ENCODE results near the gene CYP1A2. TPM values are rescaled to one million over a fixed set of nuclear protein-coding genes. Genes with fewer than 3 reads are reported as not detected.

Gene CYP1A2
- total and polyA plus RNA-seq, 4 donors: not detected

DNA sequence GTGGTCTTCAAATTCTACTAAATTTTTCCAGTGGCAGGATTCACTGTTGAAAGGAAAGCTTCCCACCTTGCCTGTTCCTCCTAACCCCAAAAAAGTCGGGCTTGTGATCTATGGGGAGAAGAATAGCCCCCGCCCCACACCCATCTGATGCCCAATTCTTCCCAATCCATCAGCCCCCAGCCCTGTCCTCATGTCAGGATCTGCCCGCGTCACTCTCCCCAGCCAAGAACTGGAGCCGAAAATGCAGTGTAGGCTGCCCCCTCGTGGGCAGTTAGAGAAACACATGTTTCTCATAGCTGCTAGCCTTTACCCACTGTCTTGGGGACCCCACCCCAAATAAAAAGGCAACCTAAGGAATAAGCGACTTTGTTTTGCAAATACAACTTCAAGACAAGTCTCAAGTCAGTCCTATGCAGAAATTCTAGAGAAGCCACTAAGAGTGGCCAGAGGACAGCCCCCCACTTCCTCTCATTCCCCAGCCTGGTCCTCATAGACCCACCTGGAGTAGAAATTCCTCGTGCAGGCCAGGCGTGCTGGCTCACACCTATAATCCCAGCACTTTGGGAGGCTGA, 20.2 kb downstream of the CYP1A2 start:
- ATAC-seq (ENCODE audit: low FRiP score) (peak; percentile 78), DNase-seq (peak; percentile 69 to 87)
- Histone ChIP-seq H3K4me1 (ENCODE audit: control insufficient read depth in 1 of 2, insufficient read depth in 2 of 2, low read length in 2 of 2) (no peaks in the 10 kb centered on the region), H3K27me3 (ENCODE audit: control insufficient read depth in 1 of 2, insufficient read depth in 2 of 2, low read length in 1 of 2) (no peaks in the 10 kb centered on the region), H3K9me3 (ENCODE audit: control insufficient read depth, low read length) (no peaks in the 10 kb centered on the region), H3K27ac (ENCODE audit: low read depth in 1 of 2, low read length in 2 of 2) (no peak overlapping the region), H3K36me3 (ENCODE audit: control insufficient read depth in 1 of 2, insufficient read depth in 2 of 2, low read length in 1 of 2) (no peaks in the 10 kb centered on the region), H3K4me3 (ENCODE audit: low read length in 2 of 2) (no peak overlapping the region)
- 2 to 3% methylated on average over 9 of the region's 9 CpGs for WGBS, 2 donors
- intact Hi-C loops (cut with DNase I): loop anchor here (1.0 to 10.0 kb wide), 5 partner anchors 33 to 396 kb away; no protein-coding TSS in a partner anchor

DNA sequence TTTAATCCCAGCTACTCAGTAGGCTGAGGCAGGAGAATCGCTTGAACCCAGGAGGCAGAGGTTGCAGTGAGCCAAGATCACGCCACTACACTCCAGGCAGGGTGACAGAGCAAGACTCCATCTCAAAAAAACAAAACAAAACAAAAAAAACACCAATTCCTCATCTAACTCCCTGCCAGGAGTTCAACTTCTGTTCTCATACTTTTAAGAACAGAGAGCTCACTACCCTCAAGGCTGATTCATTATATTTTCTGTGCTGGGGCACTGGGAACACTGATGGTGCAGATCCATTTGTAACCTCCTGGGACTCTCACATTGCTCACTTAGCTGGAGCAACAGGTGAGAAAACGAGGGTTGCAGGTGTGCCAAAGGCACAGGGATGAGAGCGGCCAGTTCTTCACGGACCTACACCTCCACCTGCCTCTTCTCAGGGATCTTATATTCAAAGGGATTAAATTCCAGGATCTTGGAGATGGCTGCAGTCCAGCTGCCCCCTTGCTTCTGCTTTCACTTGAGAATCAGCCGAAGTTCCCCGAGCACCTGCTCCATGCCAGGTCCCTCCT, 20.9 kb downstream of the CYP1A2 start:
- H3K36me3 ChIP-seq (ENCODE audit: control insufficient read depth in 1 of 2, insufficient read depth in 2 of 2, low read length in 1 of 2): no peaks in the 10 kb centered on the region
- ATAC-seq (ENCODE audit: low FRiP score) (no peak), DNase-seq (peak in 1 of 2 donors; percentile 22)
- H3K4me1 ChIP-seq (ENCODE audit: control insufficient read depth in 1 of 2, insufficient read depth in 2 of 2, low read length in 2 of 2): no peaks in the 10 kb centered on the region
- H3K4me3 ChIP-seq (ENCODE audit: low read length in 2 of 2): no peak overlapping the region
- no peaks in the 10 kb centered on the region for H3K9me3 ChIP-seq (ENCODE audit: control insufficient read depth, low read length)
- intact Hi-C loops (cut with DNase I): loop anchor here (2.0 to 10.0 kb wide), 8 partner anchors 33 to 397 kb away; no protein-coding TSS in a partner anchor
- no peak overlapping the region for H3K27ac ChIP-seq (ENCODE audit: low read depth in 1 of 2, low read length in 2 of 2)
- WGBS, 2 donors: 57 to 61% methylated on average over 7 of the region's 7 CpGs
- H3K27me3 ChIP-seq (ENCODE audit: control insufficient read depth in 1 of 2, insufficient read depth in 2 of 2, low read length in 1 of 2): no peaks in the 10 kb centered on the region

DNA sequence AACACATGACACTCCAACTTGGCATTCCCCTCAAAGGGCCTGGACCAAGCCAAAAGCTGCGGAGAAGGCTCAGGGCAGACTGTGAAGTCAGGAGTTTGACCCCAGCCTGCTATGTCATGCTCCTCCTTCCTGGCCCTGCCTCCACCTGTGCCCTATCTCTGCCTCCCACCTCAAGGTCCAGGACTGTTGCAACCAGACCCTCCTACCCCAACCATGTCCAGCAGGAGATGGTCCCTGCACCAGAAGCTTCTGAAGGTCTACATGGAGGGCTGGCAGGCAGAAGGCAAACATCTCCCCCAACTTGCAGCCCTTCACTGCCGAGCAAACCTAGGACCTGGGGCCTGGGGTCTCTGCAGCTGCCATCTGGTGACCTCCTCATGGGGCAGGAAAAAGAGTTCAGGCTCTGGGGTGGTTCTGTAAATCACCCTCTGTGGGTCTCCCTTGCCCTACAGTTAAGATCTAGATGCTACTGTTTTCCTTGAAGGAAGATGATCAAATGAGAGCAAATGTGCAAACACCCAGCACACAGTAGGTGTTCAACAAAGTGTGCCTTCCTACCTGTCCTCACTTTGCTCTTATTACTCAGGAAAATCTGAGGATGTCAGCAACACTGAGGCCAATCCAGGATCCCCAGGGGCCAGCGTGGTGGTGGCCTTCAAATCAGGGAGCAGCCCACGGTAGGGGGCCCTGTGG, 21.7 kb downstream of the CYP1A2 start:
- no peak for ATAC-seq (ENCODE audit: low FRiP score)
- Histone ChIP-seq H3K9me3 (ENCODE audit: control insufficient read depth, low read length) (no peaks in the 10 kb centered on the region), H3K27me3 (ENCODE audit: control insufficient read depth in 1 of 2, insufficient read depth in 2 of 2, low read length in 1 of 2) (no peaks in the 10 kb centered on the region), H3K36me3 (ENCODE audit: control insufficient read depth in 1 of 2, insufficient read depth in 2 of 2, low read length in 1 of 2) (no peaks in the 10 kb centered on the region), H3K4me3 (ENCODE audit: low read length in 2 of 2) (no peak overlapping the region), H3K4me1 (ENCODE audit: control insufficient read depth in 1 of 2, insufficient read depth in 2 of 2, low read length in 2 of 2) (no peaks in the 10 kb centered on the region), H3K27ac (ENCODE audit: low read depth in 1 of 2, low read length in 2 of 2) (no peak overlapping the region)
- intact Hi-C loops (cut with DNase I): loop anchor here (2.0 to 5.0 kb wide), 4 partner anchors 37 to 182 kb away; no protein-coding TSS in a partner anchor
- 47% methylated on average over 4 of the region's 4 CpGs for WGBS, 2 donors
- peak in 1 of 2 donors; percentile 29 for DNase-seq

DNA sequence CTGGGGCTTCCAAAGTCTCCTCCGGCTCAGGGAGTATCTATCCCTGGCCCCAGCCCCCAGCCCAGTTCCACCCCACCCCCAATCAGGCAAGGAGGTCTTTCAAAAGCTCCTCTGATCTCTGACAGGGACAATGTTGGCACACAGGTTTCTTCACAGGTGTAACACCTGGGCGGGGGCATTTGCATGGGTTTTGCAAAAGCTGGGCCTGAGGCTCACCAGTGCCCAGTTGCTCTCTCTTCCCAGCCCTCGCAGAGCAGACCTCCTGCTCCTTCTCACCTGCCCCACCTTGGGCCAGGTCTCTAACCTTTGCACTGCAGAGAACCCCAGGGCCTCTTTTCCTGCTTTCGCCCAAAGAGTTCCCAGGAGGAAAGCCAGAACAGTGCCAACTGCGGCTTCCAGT, 24.7 kb downstream of the CYP1A2 start:
- DNase-seq: no peak
- no peak overlapping the region for H3K4me3 ChIP-seq (ENCODE audit: low read length in 2 of 2)
- ATAC-seq (ENCODE audit: low FRiP score): no peak
- no peaks in the 10 kb centered on the region for H3K36me3 ChIP-seq (ENCODE audit: control insufficient read depth in 1 of 2, insufficient read depth in 2 of 2, low read length in 1 of 2)
- no peaks in the 10 kb centered on the region for H3K27me3 ChIP-seq (ENCODE audit: control insufficient read depth in 1 of 2, insufficient read depth in 2 of 2, low read length in 1 of 2)
- 88 to 92% methylated on average over 5 of the region's 5 CpGs for WGBS, 2 donors
- H3K27ac ChIP-seq (ENCODE audit: low read depth in 1 of 2, low read length in 2 of 2): no peak overlapping the region
- no peaks in the 10 kb centered on the region for H3K9me3 ChIP-seq (ENCODE audit: control insufficient read depth, low read length)
- H3K4me1 ChIP-seq (ENCODE audit: control insufficient read depth in 1 of 2, insufficient read depth in 2 of 2, low read length in 2 of 2): no peaks in the 10 kb centered on the region
- intact Hi-C loops (cut with DNase I): loop anchor here (5.0 kb wide), 3 partner anchors 34 to 179 kb away; no protein-coding TSS in a partner anchor

GRCh38 chr15:74773731-74774252, 25.1 kb downstream of the CYP1A2 start:
- Histone ChIP-seq H3K4me1 (ENCODE audit: control insufficient read depth in 1 of 2, insufficient read depth in 2 of 2, low read length in 2 of 2) (no peaks in the 10 kb centered on the region), H3K27ac (ENCODE audit: low read depth in 1 of 2, low read length in 2 of 2) (no peak overlapping the region), H3K4me3 (ENCODE audit: low read length in 2 of 2) (no peak overlapping the region), H3K9me3 (ENCODE audit: control insufficient read depth, low read length) (no peaks in the 10 kb centered on the region), H3K27me3 (ENCODE audit: control insufficient read depth in 1 of 2, insufficient read depth in 2 of 2, low read length in 1 of 2) (no peaks in the 10 kb centered on the region), H3K36me3 (ENCODE audit: control insufficient read depth in 1 of 2, insufficient read depth in 2 of 2, low read length in 1 of 2) (no peaks in the 10 kb centered on the region)
- DNase-seq (no peak), ATAC-seq (ENCODE audit: low FRiP score) (no peak)
- WGBS, 2 donors: 80 to 83% methylated on average over 5 of the region's 5 CpGs
- intact Hi-C loops (cut with DNase I): loop anchor here (5.0 kb wide), 3 partner anchors 34 to 179 kb away; no protein-coding TSS in a partner anchor

DNA sequence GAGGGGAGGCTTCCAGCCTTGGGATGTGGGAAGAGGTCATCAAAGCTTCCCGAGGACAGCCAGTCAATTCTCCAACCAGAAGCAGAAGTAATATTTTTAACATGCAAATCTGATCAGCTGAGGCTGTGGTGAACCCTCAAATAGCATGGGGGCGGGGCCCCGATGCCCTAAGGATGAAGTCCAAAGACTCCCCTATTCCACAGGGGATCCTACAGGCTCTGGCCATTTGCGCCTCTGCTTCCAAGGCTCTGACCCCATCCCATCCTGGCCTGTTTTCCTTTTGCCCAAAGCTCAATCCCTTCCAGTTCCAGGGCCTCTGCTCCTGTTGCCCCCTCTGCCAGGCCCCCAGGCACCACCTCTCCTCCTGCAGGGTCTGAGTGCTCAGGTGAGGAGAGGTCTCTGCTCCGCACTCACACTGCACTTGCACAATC, 26.5 kb downstream of the CYP1A2 start:
- H3K36me3 ChIP-seq (ENCODE audit: control insufficient read depth in 1 of 2, insufficient read depth in 2 of 2, low read length in 1 of 2): no peaks in the 10 kb centered on the region
- no peaks in the 10 kb centered on the region for H3K27me3 ChIP-seq (ENCODE audit: control insufficient read depth in 1 of 2, insufficient read depth in 2 of 2, low read length in 1 of 2)
- H3K4me3 ChIP-seq (ENCODE audit: low read length in 2 of 2): no peak overlapping the region
- WGBS, 2 donors: 85% methylated on average over 5 of the region's 5 CpGs
- H3K27ac ChIP-seq (ENCODE audit: low read depth in 1 of 2, low read length in 2 of 2): no peak overlapping the region
- DNase-seq: no peak
- no peaks in the 10 kb centered on the region for H3K4me1 ChIP-seq (ENCODE audit: control insufficient read depth in 1 of 2, insufficient read depth in 2 of 2, low read length in 2 of 2)
- no peak for ATAC-seq (ENCODE audit: low FRiP score)
- intact Hi-C loops (cut with DNase I): loop anchor here in 1 of 2 donors (5.0 kb wide), 1 partner anchor 62 kb away; no protein-coding TSS in a partner anchor
- H3K9me3 ChIP-seq (ENCODE audit: control insufficient read depth, low read length): no peaks in the 10 kb centered on the region

DNA sequence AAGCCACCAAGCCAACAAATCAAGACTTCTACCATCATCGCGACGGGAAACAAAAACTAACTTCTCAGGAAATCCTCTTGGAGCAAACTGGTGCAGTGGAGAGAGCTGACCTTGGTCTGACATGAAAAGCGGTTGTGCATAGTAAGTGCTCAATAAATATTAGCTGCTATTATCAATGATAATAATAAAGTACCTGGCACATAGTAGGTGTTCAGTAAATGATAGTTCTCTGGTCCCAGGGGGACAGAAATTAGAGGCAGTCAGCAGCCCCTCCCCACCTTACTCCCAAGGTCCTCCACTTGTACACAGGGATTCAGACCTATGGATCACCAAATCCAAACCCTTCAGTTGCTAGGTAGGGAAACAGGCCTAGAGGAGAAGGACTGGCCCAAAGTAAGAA, 27.2 kb downstream of the CYP1A2 start:
- H3K27me3 ChIP-seq (ENCODE audit: control insufficient read depth in 1 of 2, insufficient read depth in 2 of 2, low read length in 1 of 2): no peaks in the 10 kb centered on the region
- ATAC-seq (ENCODE audit: low FRiP score) (no peak), DNase-seq (no peak)
- no peaks in the 10 kb centered on the region for H3K36me3 ChIP-seq (ENCODE audit: control insufficient read depth in 1 of 2, insufficient read depth in 2 of 2, low read length in 1 of 2)
- intact Hi-C loops (cut with DNase I): loop anchor here in 1 of 2 donors (5.0 kb wide), 1 partner anchor 61 kb away; no protein-coding TSS in a partner anchor
- H3K4me3 ChIP-seq (ENCODE audit: low read length in 2 of 2): no peak overlapping the region
- H3K27ac ChIP-seq (ENCODE audit: low read depth in 1 of 2, low read length in 2 of 2): no peak overlapping the region
- WGBS, 2 donors: 88 to 91% methylated on average over 4 of the region's 4 CpGs
- H3K9me3 ChIP-seq (ENCODE audit: control insufficient read depth, low read length): no peaks in the 10 kb centered on the region
- no peaks in the 10 kb centered on the region for H3K4me1 ChIP-seq (ENCODE audit: control insufficient read depth in 1 of 2, insufficient read depth in 2 of 2, low read length in 2 of 2)

- Histone ChIP-seq H3K27me3 (ENCODE audit: control insufficient read depth in 1 of 2, insufficient read depth in 2 of 2, low read length in 1 of 2) (no peaks in the 10 kb centered on the region), H3K9me3 (ENCODE audit: control insufficient read depth, low read length) (no peaks in the 10 kb centered on the region), H3K4me1 (ENCODE audit: control insufficient read depth in 1 of 2, insufficient read depth in 2 of 2, low read length in 2 of 2) (no peaks in the 10 kb centered on the region), H3K27ac (ENCODE audit: low read depth in 1 of 2, low read length in 2 of 2) (no peak overlapping the region), H3K4me3 (ENCODE audit: low read length in 2 of 2) (no peak overlapping the region), H3K36me3 (ENCODE audit: control insufficient read depth in 1 of 2, insufficient read depth in 2 of 2, low read length in 1 of 2) (no peaks in the 10 kb centered on the region)
- intact Hi-C loops (cut with DNase I): loop anchor here in 1 of 2 donors (5.0 kb wide), 1 partner anchor 60 kb away; no protein-coding TSS in a partner anchor
- 50 to 55% methylated on average over 13 of the region's 13 CpGs for WGBS, 2 donors
- peak in 1 of 2 donors; percentile 65 for DNase-seq
- ATAC-seq (ENCODE audit: low FRiP score): no peak
Observed at GRCh38 chr15:74776821-74777768, 28.4 kb downstream of the CYP1A2 start.
